Liver (tissue), 9 donors: ENCODE data around the gene MYH11. TPM values are rescaled to one million over a fixed set of nuclear protein-coding genes. Genes with fewer than 3 reads are reported as not detected.

ENCODE experiments used
- DNase-seq: peaks from one replicate; pipeline ENCODE4 v3.0.0-alpha.2; 2017; ENCODE audit warnings: low spot score
- H3K27ac ChIP-seq, 2 donors: one replicate each; pipeline ENCODE4 v1.7.0; 2013; ENCODE audit warnings: inconsistent platforms in 2 of 2, low read length in 2 of 2, control low read depth in 1 of 2, low read depth in 1 of 2, mild to moderate bottlenecking in 1 of 2
- H3K27me3 ChIP-seq, 4 donors: one replicate each; pipeline versions ENCODE4 v1.6.1 to v1.7.0; 2013; ENCODE audit warnings: low read length in 3 of 4, inconsistent platforms in 1 of 4, mild to moderate bottlenecking in 1 of 4, moderate library complexity in 1 of 4; ENCODE audit not compliant: control insufficient read depth in 4 of 4, insufficient read depth in 4 of 4
- H3K36me3 ChIP-seq, 4 donors: one replicate each; pipeline versions ENCODE4 v1.6.1 to v1.7.0; 2013; ENCODE audit warnings: low read length in 3 of 4, mild to moderate bottlenecking in 3 of 4, low read depth in 1 of 4, moderate library complexity in 1 of 4; ENCODE audit not compliant: control insufficient read depth in 4 of 4, insufficient read depth in 3 of 4
- H3K4me1 ChIP-seq, 4 donors: one replicate each; pipeline versions ENCODE4 v1.6.1 to v1.7.0; 2013; ENCODE audit warnings: low read length in 3 of 4, mild to moderate bottlenecking in 3 of 4, moderate library complexity in 1 of 4; ENCODE audit not compliant: control insufficient read depth in 4 of 4, insufficient read depth in 4 of 4
- H3K4me3 ChIP-seq, 3 donors: one replicate each; pipeline versions ENCODE4 v1.6.1 to v1.7.0; 2013; ENCODE audit warnings: low read length in 3 of 3, control low read depth in 1 of 3, low read depth in 1 of 3, mild to moderate bottlenecking in 1 of 3
- H3K9ac ChIP-seq, 2 donors: one replicate each; pipeline ENCODE4 v1.7.0; 2013; ENCODE audit warnings: low read length in 2 of 2, mild to moderate bottlenecking in 2 of 2, moderate library complexity in 2 of 2, control low read depth in 1 of 2, low read depth in 1 of 2
- H3K9me3 ChIP-seq, 4 donors: one replicate each; pipeline versions ENCODE4 v1.6.1 to v1.7.0; 2013; ENCODE audit warnings: low read length in 3 of 4; ENCODE audit not compliant: control insufficient read depth in 4 of 4
- ATF3 ChIP-seq: IDR thresholded peaks from 2 replicates; pipeline ENCODE4 v1.6.1; 2016; ENCODE audit warnings: antibody characterized with exemption
- EGR1 ChIP-seq, 2 donors: IDR thresholded peaks; 2 replicates each; pipeline ENCODE4 v1.6.1; 2016 to 2018; ENCODE audit warnings: antibody characterized with exemption in 2 of 2, low read depth in 2 of 2
- FOXA1 ChIP-seq: IDR thresholded peaks from 2 replicates; pipeline ENCODE4 v1.6.1; 2016; ENCODE audit warnings: antibody characterized with exemption
- FOXA2 ChIP-seq: IDR thresholded peaks from 2 replicates; pipeline ENCODE4 v1.6.1; 2016; ENCODE audit warnings: antibody characterized with exemption
- GABPA ChIP-seq, 2 donors: IDR thresholded peaks in 1 of 2; conservative IDR thresholded peaks in 1 of 2; 2 replicates each; pipeline ENCODE4 v1.6.1; 2016; ENCODE audit warnings: antibody characterized with exemption in 2 of 2, mild to moderate bottlenecking in 1 of 2, moderate library complexity in 1 of 2
- HNF4A ChIP-seq, 2 donors: conservative IDR thresholded peaks; 2 replicates each; pipeline ENCODE4 v1.6.1; 2016; ENCODE audit warnings: antibody characterized with exemption in 2 of 2, mild to moderate bottlenecking in 2 of 2
- HNF4G ChIP-seq: IDR thresholded peaks from 2 replicates; pipeline ENCODE4 v1.6.1; 2016; ENCODE audit warnings: antibody characterized with exemption
- JUND ChIP-seq, 2 donors: IDR thresholded peaks; 2 replicates each; pipeline ENCODE4 v1.6.1; 2016; ENCODE audit warnings: antibody characterized with exemption in 2 of 2
- NR2F2 ChIP-seq: IDR thresholded peaks from 2 replicates; pipeline ENCODE4 v1.6.1; 2016; ENCODE audit warnings: antibody characterized with exemption
- RAD21 ChIP-seq, 2 donors: IDR thresholded peaks; 2 replicates each; pipeline ENCODE4 v1.6.1; 2016; ENCODE audit warnings: antibody characterized with exemption in 2 of 2, mild to moderate bottlenecking in 2 of 2
- REST ChIP-seq: IDR thresholded peaks from 2 replicates; pipeline ENCODE4 v1.6.1; 2016; ENCODE audit warnings: antibody characterized with exemption, mild to moderate bottlenecking
- RXRA ChIP-seq, 2 donors: IDR thresholded peaks; 2 replicates each; pipeline ENCODE4 v1.6.1; 2017 to 2018; ENCODE audit warnings: antibody characterized with exemption in 2 of 2, mild to moderate bottlenecking in 1 of 2
- SP1 ChIP-seq: IDR thresholded peaks from 2 replicates; pipeline ENCODE4 v1.6.1; 2018; ENCODE audit warnings: antibody characterized with exemption, mild to moderate bottlenecking
- TAF1 ChIP-seq: conservative IDR thresholded peaks from 2 replicates; pipeline ENCODE4 v1.6.1; 2016; ENCODE audit warnings: antibody characterized with exemption, mild to moderate bottlenecking
- YY1 ChIP-seq: IDR thresholded peaks from 2 replicates; pipeline ENCODE4 v1.6.1; 2016; ENCODE audit warnings: antibody characterized with exemption, mild to moderate bottlenecking
- WGBS: extraction: QIAGEN DNeasy Blood & Tissue Kit; methylation state at CpG from one replicate; pipeline ENCODE4 v1.1.7; 2013; 5-methylcytosine and 5-hydroxymethylcytosine counted together
- polyA plus RNA-seq, 2 donors: library from polyadenylated mRNA; stranded (reverse) in 1 of 2; unstranded in 1 of 2; fragments of 200-250 nt in 1 of 2; fragments of >200 nt in 1 of 2; fragmentation: Nextera tagmentation in 1 of 2; extraction: Ambion mirVana in 1 of 2; gene quantifications; one replicate each; pipeline versions ENCODE4 v1.2.1 to v1.2.3, GENCODE V29; 2013 to 2015
- total RNA-seq, 2 donors: library from RNA; depleted of rRNA; stranded (reverse); fragments of >200 nt; gene quantifications; one replicate each; pipeline ENCODE4 v1.2.3, GENCODE V29; 2014
- TF ChIP-seq, protein P1 (sequence below): fragments of 150-350 bp; IDR thresholded peaks from 2 replicates; pipeline ENCODE4 v1.5.1; 2017; ENCODE audit warnings: improper control_type of control experiment, low read depth, low read length; ENCODE audit not compliant: missing input control
- TF ChIP-seq, protein P2 (sequence below): IDR thresholded peaks from 2 replicates; pipeline ENCODE4 v1.6.1; 2016; ENCODE audit warnings: antibody characterized with exemption
- TF ChIP-seq, protein P3 (sequence below): IDR thresholded peaks from 2 replicates; pipeline ENCODE4 v1.6.1; 2016; ENCODE audit warnings: antibody characterized with exemption
- donor health status: healthy.
- donor health status: healthy.
- donor health status: healthy.
- donor health status: healthy.
- donor health status: healthy.

The MYH11 gene
- total and polyA plus RNA-seq, 4 donors, result 0.51 to 33.7 (median 4.0) TPM

GRCh38 chr16:15857724-15858560 lies 1.1 kb upstream of the MYH11 start:
- Histone ChIP-seq H3K4me1 (peaks cover 0 to 6% (median 2%) of the 10 kb centered on the region in 4 donors), H3K9me3 (no peaks in the 10 kb centered on the region), H3K9ac (no peak overlapping the region), H3K27me3 (peaks cover 0 to 12% (median 4%) of the 10 kb centered on the region in 4 donors), H3K4me3 (peak overlapping the region in 2 of 3 donors; percentile 5 to 38), H3K36me3 (no peaks in the 10 kb centered on the region), H3K27ac (no peak overlapping the region)
- no peak for TF ChIP-seq SP1
- no peak for TF ChIP-seq ATF3
- TF ChIP-seq FOXA2, result no peak
- no peak for TF ChIP-seq NR2F2
- TF ChIP-seq GABPA (IDR thresholded peaks at IDR 0.05 in 1 of 2, conservative IDR thresholded peaks at IDR 0.05 in 1 of 2), result no peak
- TF ChIP-seq, protein P1, sequence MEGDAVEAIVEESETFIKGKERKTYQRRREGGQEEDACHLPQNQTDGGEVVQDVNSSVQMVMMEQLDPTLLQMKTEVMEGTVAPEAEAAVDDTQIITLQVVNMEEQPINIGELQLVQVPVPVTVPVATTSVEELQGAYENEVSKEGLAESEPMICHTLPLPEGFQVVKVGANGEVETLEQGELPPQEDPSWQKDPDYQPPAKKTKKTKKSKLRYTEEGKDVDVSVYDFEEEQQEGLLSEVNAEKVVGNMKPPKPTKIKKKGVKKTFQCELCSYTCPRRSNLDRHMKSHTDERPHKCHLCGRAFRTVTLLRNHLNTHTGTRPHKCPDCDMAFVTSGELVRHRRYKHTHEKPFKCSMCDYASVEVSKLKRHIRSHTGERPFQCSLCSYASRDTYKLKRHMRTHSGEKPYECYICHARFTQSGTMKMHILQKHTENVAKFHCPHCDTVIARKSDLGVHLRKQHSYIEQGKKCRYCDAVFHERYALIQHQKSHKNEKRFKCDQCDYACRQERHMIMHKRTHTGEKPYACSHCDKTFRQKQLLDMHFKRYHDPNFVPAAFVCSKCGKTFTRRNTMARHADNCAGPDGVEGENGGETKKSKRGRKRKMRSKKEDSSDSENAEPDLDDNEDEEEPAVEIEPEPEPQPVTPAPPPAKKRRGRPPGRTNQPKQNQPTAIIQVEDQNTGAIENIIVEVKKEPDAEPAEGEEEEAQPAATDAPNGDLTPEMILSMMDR, result no peak
- no peak for TF ChIP-seq RAD21 (IDR thresholded peaks at IDR 0.05)
- TF ChIP-seq, protein P2, sequence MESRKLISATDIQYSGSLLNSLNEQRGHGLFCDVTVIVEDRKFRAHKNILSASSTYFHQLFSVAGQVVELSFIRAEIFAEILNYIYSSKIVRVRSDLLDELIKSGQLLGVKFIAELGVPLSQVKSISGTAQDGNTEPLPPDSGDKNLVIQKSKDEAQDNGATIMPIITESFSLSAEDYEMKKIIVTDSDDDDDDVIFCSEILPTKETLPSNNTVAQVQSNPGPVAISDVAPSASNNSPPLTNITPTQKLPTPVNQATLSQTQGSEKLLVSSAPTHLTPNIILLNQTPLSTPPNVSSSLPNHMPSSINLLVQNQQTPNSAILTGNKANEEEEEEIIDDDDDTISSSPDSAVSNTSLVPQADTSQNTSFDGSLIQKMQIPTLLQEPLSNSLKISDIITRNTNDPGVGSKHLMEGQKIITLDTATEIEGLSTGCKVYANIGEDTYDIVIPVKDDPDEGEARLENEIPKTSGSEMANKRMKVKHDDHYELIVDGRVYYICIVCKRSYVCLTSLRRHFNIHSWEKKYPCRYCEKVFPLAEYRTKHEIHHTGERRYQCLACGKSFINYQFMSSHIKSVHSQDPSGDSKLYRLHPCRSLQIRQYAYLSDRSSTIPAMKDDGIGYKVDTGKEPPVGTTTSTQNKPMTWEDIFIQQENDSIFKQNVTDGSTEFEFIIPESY, result no peak
- TF ChIP-seq FOXA1, result no peak
- TF ChIP-seq HNF4A (conservative IDR thresholded peaks at IDR 0.05), result no peak
- no peak for TF ChIP-seq TAF1
- no peak for TF ChIP-seq HNF4G
- TF ChIP-seq EGR1 (IDR thresholded peaks at IDR 0.05; ENCODE audit: low read depth in 2 of 2), result no peak
- no peak for TF ChIP-seq JUND (IDR thresholded peaks at IDR 0.05)
- TF ChIP-seq RXRA (IDR thresholded peaks at IDR 0.05), result no peak
- TF ChIP-seq, protein P3, sequence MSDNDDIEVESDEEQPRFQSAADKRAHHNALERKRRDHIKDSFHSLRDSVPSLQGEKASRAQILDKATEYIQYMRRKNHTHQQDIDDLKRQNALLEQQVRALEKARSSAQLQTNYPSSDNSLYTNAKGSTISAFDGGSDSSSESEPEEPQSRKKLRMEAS, result no peak
- no peak for TF ChIP-seq YY1
- TF ChIP-seq REST, result no peak
- WGBS, result 2% methylated on average over 55 of the region's 55 CpGs
- DNase-seq, result no peak
